Karpas-422 (cell line): ENCODE results near the gene ZNF430. TPM values are rescaled to one million over a fixed set of nuclear protein-coding genes. Genes with fewer than 3 reads are reported as not detected.
A peak's percentile ranks its signal among the peaks of the same experiment; 100 is the strongest.

Experiments used
- DNase-seq: peaks from one replicate; pipeline ENCODE4 v3.0.0-alpha.2; 2015
- H2AFZ ChIP-seq: fragments of 200-600 bp; sonication (generic); 2 replicates; pipeline ENCODE4 v1.6.1; 2014; ENCODE audit warnings: antibody characterized with exemption, low read length, mixed read lengths
- H3K27ac ChIP-seq: fragments of 200-600 bp; sonication (generic); 2 replicates; pipeline ENCODE4 v1.5.1; 2014; ENCODE audit warnings: mild to moderate bottlenecking, low read length, moderate library complexity
- H3K27me3 ChIP-seq: fragments of 200-600 bp; sonication (generic); 2 replicates; pipeline ENCODE4 v1.6.1; 2014; ENCODE audit warnings: low read length, mixed read lengths
- H3K36me3 ChIP-seq: fragments of 200-600 bp; sonication (generic); 2 replicates; pipeline ENCODE4 v1.6.1; 2014; ENCODE audit warnings: low read length, mixed read lengths; ENCODE audit not compliant: insufficient read depth
- H3K4me1 ChIP-seq: fragments of 200-600 bp; sonication (generic); 2 replicates; pipeline ENCODE4 v1.6.1; 2014; ENCODE audit warnings: mild to moderate bottlenecking, low read length, mixed read lengths
- H3K4me2 ChIP-seq: fragments of 200-600 bp; sonication (generic); 2 replicates; pipeline ENCODE4 v1.6.1; 2014; ENCODE audit warnings: low read length, low read depth, mild to moderate bottlenecking; ENCODE audit not compliant: poor library complexity, severe bottlenecking
- H3K4me3 ChIP-seq: fragments of 200-600 bp; sonication (generic); 2 replicates; pipeline ENCODE4 v1.5.1; 2014; ENCODE audit warnings: mild to moderate bottlenecking, antibody characterized with exemption, low read length, mixed read lengths
- H3K79me2 ChIP-seq: fragments of 200-600 bp; sonication (generic); 2 replicates; pipeline ENCODE4 v1.6.1; 2014; ENCODE audit warnings: mild to moderate bottlenecking, low read length, mixed read lengths
- H3K9ac ChIP-seq: fragments of 200-600 bp; sonication (generic); 2 replicates; pipeline ENCODE4 v1.6.0; 2014; ENCODE audit warnings: low read length
- H3K9me2 ChIP-seq: fragments of 200-600 bp; sonication (generic), shearing (Covaris generic); replicated peaks from 2 replicates; pipeline ENCODE4 v1.6.0; 2014; ENCODE audit warnings: mild to moderate bottlenecking, low read length, moderate library complexity; ENCODE audit not compliant: insufficient read depth
- H3K9me3 ChIP-seq: fragments of 300-700, 200-600 bp; sonication (generic); 2 replicates; pipeline ENCODE4 v1.6.1; 2014; ENCODE audit warnings: low read length, mixed read lengths
- H4K20me1 ChIP-seq: fragments of 200-600 bp; sonication (generic); 2 replicates; pipeline ENCODE4 v1.6.1; 2014; ENCODE audit warnings: mild to moderate bottlenecking, antibody characterized with exemption, low read length, low read depth; ENCODE audit not compliant: insufficient read depth
- total RNA-seq: library from RNA; depleted of rRNA; stranded (reverse); fragments of >200 nt; shearing (Covaris generic); gene quantifications from 2 replicates; pipeline ENCODE4 v1.2.3, GENCODE V29; 2014; ENCODE audit warnings: low replicate concordance

The ZNF430 gene
- total RNA-seq, 1 experiment from 2014 or later = 34.8 TPM

GRCh38 chr19:21046489-21046888 is 26.0 kb downstream of the ZNF430 start:
- DNase-seq = no peak
- Histone ChIP-seq H3K79me2 (peaks cover 84% of the 10 kb centered on the region), H2AFZ (no peak overlapping the region), H3K27me3 (no peaks in the 10 kb centered on the region), H3K9ac (no peak overlapping the region), H3K4me3 (no peak overlapping the region), H4K20me1 (no peaks in the 10 kb centered on the region), H3K4me1 (no peaks in the 10 kb centered on the region), H3K36me3 (peaks cover 79% of the 10 kb centered on the region), H3K9me3 (peaks cover 15% of the 10 kb centered on the region), H3K9me2 (no peaks in the 10 kb centered on the region), H3K27ac (no peak overlapping the region), H3K4me2 (no peak overlapping the region)

DNA sequence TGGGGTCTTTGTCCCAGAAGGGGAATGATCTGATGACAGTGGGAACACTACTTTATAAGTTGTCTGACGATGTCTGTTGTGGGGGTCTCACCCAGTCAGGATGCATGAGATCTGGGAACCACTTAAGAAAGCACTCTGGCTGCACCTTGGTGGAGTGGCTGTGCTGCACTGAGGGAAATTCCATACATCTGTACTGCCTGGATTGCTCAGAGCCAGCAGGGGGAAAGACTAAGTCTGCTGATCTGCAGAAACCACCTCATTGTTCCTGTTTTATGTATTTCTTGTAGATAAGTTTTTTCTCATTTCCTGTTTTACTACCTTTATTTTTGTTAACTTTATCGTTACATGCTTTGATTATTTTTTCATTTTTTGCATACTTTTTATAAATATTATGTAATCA is 27.3 kb downstream of the ZNF430 start:
- DNase-seq = no peak
- H3K36me3 ChIP-seq = peaks cover 82% of the 10 kb centered on the region
- H3K79me2 ChIP-seq = peaks cover 85% of the 10 kb centered on the region
- no peak overlapping the region for H3K9ac ChIP-seq
- no peak overlapping the region for H3K27ac ChIP-seq
- no peaks in the 10 kb centered on the region for H4K20me1 ChIP-seq
- peaks cover 22% of the 10 kb centered on the region for H3K9me3 ChIP-seq
- H3K4me2 ChIP-seq = no peak overlapping the region
- H2AFZ ChIP-seq = no peak overlapping the region
- no peaks in the 10 kb centered on the region for H3K4me1 ChIP-seq
- H3K4me3 ChIP-seq = no peak overlapping the region
- no peaks in the 10 kb centered on the region for H3K27me3 ChIP-seq
- H3K9me2 ChIP-seq = no peaks in the 10 kb centered on the region

DNA sequence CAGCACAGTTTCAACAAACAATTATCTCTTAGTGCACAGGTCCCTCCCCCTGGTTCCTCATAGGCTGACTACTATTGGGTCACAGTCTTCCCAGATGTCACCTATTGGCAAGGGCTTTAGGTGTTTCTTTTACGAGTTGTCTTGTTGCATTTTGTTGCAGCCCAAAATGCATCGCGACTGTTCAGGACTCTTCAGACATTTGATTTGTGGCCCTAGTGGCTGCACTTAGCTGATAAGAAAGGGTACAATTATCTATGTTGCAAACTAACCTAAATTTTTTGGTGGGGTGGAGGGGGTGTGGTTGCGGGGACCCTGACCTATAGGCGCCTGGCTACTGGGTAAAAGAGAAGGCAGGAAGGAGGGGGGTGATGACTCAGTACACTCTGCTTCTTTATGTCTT is 32.4 kb downstream of the ZNF430 start:
- Histone ChIP-seq H3K36me3 (peaks cover 84% of the 10 kb centered on the region), H4K20me1 (no peaks in the 10 kb centered on the region), H3K9me3 (peaks cover 22% of the 10 kb centered on the region)

GRCh38 chr19:21065336-21065735 is 44.9 kb downstream of the ZNF430 start:
- H3K27me3 ChIP-seq = no peaks in the 10 kb centered on the region
- H3K9me3 ChIP-seq = no peaks in the 10 kb centered on the region
- H3K27ac ChIP-seq = no peak overlapping the region
- H3K4me1 ChIP-seq = no peaks in the 10 kb centered on the region
- DNase-seq = no peak
- no peaks in the 10 kb centered on the region for H3K9me2 ChIP-seq
- H3K79me2 ChIP-seq = no peaks in the 10 kb centered on the region; the same call in 1 of the 2 replicates
- no peaks in the 10 kb centered on the region for H4K20me1 ChIP-seq
- no peak overlapping the region for H3K9ac ChIP-seq
- H3K36me3 ChIP-seq = peaks cover 23% of the 10 kb centered on the region
- no peak overlapping the region for H3K4me3 ChIP-seq
- H3K4me2 ChIP-seq = no peak overlapping the region
- no peak overlapping the region for H2AFZ ChIP-seq

More for the DNA sequence above, 32.4 kb downstream of the ZNF430 start:
- no peak overlapping the region for H3K27ac ChIP-seq
- no peaks in the 10 kb centered on the region for H3K9me2 ChIP-seq
- peaks cover 61% of the 10 kb centered on the region for H3K79me2 ChIP-seq
- H3K4me1 ChIP-seq = no peaks in the 10 kb centered on the region
- no peak overlapping the region for H3K9ac ChIP-seq
- H2AFZ ChIP-seq = no peak overlapping the region
- no peak overlapping the region for H3K4me3 ChIP-seq
- H3K27me3 ChIP-seq = no peaks in the 10 kb centered on the region
- DNase-seq = no peak
- H3K4me2 ChIP-seq = no peak overlapping the region

GRCh38 chr19:21082011-21082975 is 61.8 kb downstream of the ZNF430 start, which contains the start of gene ZNF714:
Gene ZNF714 (plus strand): TSS chr19:21082203. CDS start chr19:21098269, 16,066 bp downstream.
- Histone ChIP-seq H4K20me1 (no peaks in the 10 kb centered on the region), H3K9me2 (no peaks in the 10 kb centered on the region), H3K9me3 (no peaks in the 10 kb centered on the region), H3K27ac (peak within 1 kb of the TSS; percentile 67; the same call in 1 of the 2 replicates), H2AFZ (peak within 1 kb of the TSS; percentile 70; the same call in 1 of the 2 replicates), H3K4me3 (peak within 1 kb of the TSS; percentile 88), H3K27me3 (no peaks in the 10 kb centered on the region), H3K79me2 (peaks cover 46% of the 10 kb centered on the region), H3K36me3 (peaks cover 31% of the 10 kb centered on the region), H3K9ac (peak within 1 kb of the TSS; percentile 86), H3K4me2 (peak within 1 kb of the TSS; percentile 75), H3K4me1 (peaks cover 23% of the 10 kb centered on the region)
- peak; percentile 97 for DNase-seq

DNA sequence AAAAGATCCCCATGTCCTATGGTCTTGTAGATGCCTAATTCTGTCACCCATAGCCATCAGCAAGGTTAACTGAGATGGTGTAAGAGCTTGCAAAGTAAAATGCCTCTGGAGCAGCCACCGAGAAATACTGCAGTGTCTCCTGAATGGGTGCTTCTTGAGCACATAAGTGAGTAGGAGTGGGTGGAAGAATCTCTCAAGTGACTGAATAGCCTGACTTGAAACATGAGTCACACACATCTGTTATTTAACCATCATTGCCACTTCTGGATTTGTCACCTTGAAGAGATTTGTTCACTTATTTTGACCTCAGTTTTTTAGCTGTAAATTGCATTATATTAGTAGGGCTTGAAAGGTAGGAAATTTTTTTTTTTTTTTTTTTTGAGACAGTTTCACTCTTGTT is 63.9 kb downstream of the ZNF430 start:
- H3K27ac ChIP-seq = no peak overlapping the region
- peaks cover 23% of the 10 kb centered on the region for H3K4me1 ChIP-seq
- H3K9me3 ChIP-seq = no peaks in the 10 kb centered on the region
- no peak overlapping the region for H3K9ac ChIP-seq
- H3K4me3 ChIP-seq = no peak overlapping the region
- H3K79me2 ChIP-seq = peaks cover 64% of the 10 kb centered on the region
- H3K27me3 ChIP-seq = no peaks in the 10 kb centered on the region
- H3K4me2 ChIP-seq = no peak overlapping the region
- DNase-seq = no peak
- no peaks in the 10 kb centered on the region for H3K9me2 ChIP-seq
- no peaks in the 10 kb centered on the region for H4K20me1 ChIP-seq
- no peak overlapping the region for H2AFZ ChIP-seq
- peaks cover 47% of the 10 kb centered on the region for H3K36me3 ChIP-seq

- DNase-seq = no peak
- no peak overlapping the region for H3K27ac ChIP-seq
- no peak overlapping the region for H3K4me2 ChIP-seq
- H4K20me1 ChIP-seq = no peaks in the 10 kb centered on the region
- peaks cover 15% of the 10 kb centered on the region for H3K4me1 ChIP-seq
- H3K27me3 ChIP-seq = no peaks in the 10 kb centered on the region
- peaks cover 52% of the 10 kb centered on the region for H3K36me3 ChIP-seq
- no peak overlapping the region for H3K9ac ChIP-seq
- H3K4me3 ChIP-seq = no peak overlapping the region
- no peaks in the 10 kb centered on the region for H3K9me2 ChIP-seq
- H2AFZ ChIP-seq = no peak overlapping the region
- H3K79me2 ChIP-seq = peaks cover 78% of the 10 kb centered on the region
- H3K9me3 ChIP-seq = no peaks in the 10 kb centered on the region
Observed at GRCh38 chr19:21087871-21088270, 67.4 kb downstream of the ZNF430 start.

- Histone ChIP-seq H3K4me2 (no peak overlapping the region), H3K4me1 (no peaks in the 10 kb centered on the region), H3K9me2 (no peaks in the 10 kb centered on the region), H3K9me3 (no peaks in the 10 kb centered on the region), H4K20me1 (no peaks in the 10 kb centered on the region), H3K4me3 (no peak overlapping the region), H3K27ac (no peak overlapping the region), H3K79me2 (peaks cover 66% of the 10 kb centered on the region), H3K9ac (no peak overlapping the region), H3K27me3 (no peaks in the 10 kb centered on the region), H3K36me3 (peaks cover 35% of the 10 kb centered on the region), H2AFZ (no peak overlapping the region)
- DNase-seq = no peak
Observed at GRCh38 chr19:21092109-21092508, 71.7 kb downstream of the ZNF430 start.
